Embryonic facial prominence (tissue), 1 donor: Measurements from ENCODE around the gene MAP2K7.

Experiments
- DNase-seq: peaks from one replicate; pipeline ENCODE4 v3.0.0-alpha.2; 2016; ENCODE audit errors: extremely low spot score

The MAP2K7 gene

GRCh38 chr19:7918615-7919421, 15.1 kb downstream of the MAP2K7 start:
- no peak for DNase-seq

GRCh38 chr19:7919610-7920518, 16.2 kb downstream of the MAP2K7 start, which contains the start of gene SNAPC2:
TSS of gene SNAPC2 (plus strand) at chr19:7920338. CDS start at chr19:7920367, 29 bp downstream.
- DNase-seq: peak; percentile 82

GRCh38 chr19:7920519-7921301, 17.0 kb downstream of the MAP2K7 start:
- DNase-seq: peak; percentile 98

- no peak for DNase-seq
Observed at GRCh38 chr19:7921302-7921966, 17.8 kb downstream of the MAP2K7 start.

- DNase-seq: no peak
Observed at GRCh38 chr19:7921967-7922835, 18.5 kb downstream of the MAP2K7 start.

- DNase-seq: no peak
Observed at GRCh38 chr19:7922836-7923195, 19.1 kb downstream of the MAP2K7 start.

- DNase-seq: no peak
Observed at GRCh38 chr19:7923295-7924191, 19.9 kb downstream of the MAP2K7 start.

GRCh38 chr19:7924241-7924640, 20.6 kb downstream of the MAP2K7 start:
- no peak for DNase-seq

GRCh38 chr19:7924651-7925170, 21.0 kb downstream of the MAP2K7 start:
- no peak for DNase-seq

GRCh38 chr19:7925171-7925851, 21.6 kb downstream of the MAP2K7 start:
- DNase-seq: peak; percentile 51

GRCh38 chr19:7926021-7926726, 22.5 kb downstream of the MAP2K7 start, which contains the start of gene CTXN1:
TSS of gene CTXN1 (minus strand) at chr19:7926135. CDS start at chr19:7925538, 597 bp downstream.
- DNase-seq: no peak

- DNase-seq: no peak
Observed at GRCh38 chr19:7926727-7927604, 23.3 kb downstream of the MAP2K7 start.

- DNase-seq: no peak
Observed at GRCh38 chr19:7927605-7928333, 24.1 kb downstream of the MAP2K7 start.

GRCh38 chr19:7928334-7928706, 24.6 kb downstream of the MAP2K7 start:
- DNase-seq: no peak

GRCh38 chr19:7928741-7929701, 25.3 kb downstream of the MAP2K7 start:
- DNase-seq: no peak
